GM18526 (cell line): ENCODE measurements around the gene UPP1.
A peak's percentile ranks its signal among the peaks of the same experiment; 100 is the strongest.

Source experiments
- POLR2A ChIP-seq: IDR thresholded peaks from 3 replicates; pipeline ENCODE4 v1.6.1; 2011; ENCODE audit not compliant: insufficient read length; ENCODE audit errors: extremely low read depth

The UPP1 gene

DNA sequence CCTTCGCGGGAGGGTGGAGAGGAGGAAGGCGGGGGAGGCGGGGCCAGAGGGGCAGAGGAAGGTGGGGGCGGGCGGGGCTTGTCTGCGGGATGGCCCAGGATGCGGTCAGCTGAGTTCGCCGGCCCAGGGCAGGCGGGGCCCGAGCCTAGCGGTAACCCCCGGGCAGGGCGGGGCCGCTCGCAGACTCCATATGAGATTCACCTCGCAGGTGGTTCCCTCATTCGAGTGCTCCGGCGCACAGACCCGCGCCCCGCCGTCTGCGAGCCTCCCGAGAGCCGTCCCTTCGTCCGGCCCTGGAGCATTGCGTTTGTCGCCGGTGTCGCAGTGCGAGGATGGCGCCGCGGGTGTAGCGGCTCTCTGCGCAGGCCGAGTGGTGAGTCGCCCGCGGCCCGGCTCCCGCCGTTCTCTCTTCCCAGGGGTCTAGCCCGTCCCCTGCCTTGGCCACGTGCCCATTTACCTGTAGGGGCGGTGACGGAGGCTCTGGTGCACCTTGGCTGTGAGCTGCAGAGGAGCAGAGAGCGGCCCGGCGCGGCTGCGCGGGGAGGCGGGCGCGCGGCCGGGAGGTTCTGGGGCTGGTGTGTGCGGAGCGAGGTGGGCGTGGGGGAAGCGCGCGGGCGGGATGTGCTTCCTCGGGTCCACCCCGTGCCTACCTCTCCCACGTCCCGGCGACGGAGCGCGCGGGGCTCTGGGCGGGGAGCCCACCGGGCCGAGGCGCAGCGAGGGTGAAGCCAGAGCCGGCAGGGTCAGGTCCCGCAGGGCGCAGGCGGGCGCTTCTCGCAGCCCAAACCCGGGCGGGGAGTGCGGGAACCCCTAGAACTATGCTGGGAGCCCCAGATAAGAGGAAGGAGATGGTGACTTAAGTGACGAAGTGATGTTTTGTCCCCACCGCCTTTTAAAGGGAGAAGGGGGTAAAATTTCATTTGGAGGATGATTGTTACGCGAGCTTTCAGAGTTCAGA, at the start of gene UPP1:
TSS of gene UPP1 (plus strand) at position 220 of the 958 bp plus-strand sequence. CDS start 5,519 bp downstream, outside the sequence.
- peak; percentile 60 for TF ChIP-seq POLR2A

DNA sequence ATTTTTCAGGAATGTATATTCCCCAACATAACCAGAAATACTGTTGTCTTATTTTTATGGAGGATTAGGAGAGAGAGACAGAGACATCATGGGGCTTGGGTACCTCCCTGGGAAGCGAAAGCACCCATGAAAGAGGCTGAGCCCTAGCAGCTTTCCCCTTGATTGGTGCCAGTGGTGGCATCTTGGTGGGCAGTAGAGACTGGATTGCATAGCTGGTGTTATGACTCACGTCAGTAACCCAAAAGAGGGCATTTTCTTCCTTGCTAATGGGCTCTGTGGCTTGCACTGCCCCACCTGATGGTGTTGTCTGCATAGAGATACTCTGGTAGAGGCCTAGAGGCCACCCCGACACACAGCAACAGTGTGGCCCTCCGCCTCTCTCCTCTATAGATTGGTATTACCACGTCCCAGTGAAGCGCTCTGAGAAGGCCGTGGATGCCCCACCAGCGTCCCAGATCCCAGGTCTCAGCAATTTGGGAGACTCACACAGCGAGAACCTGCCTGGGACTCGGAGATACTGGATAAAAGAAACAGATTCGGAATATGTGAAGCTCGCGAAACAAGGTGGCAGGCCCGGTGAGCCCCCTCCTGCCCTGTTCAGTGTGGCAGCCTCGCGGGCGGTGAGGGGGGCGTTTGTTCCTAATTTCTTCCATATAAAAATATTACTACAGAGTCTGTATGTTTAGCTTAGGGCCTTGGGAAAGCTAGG, 48.0 kb upstream of the UPP1 start:
- no peak for TF ChIP-seq POLR2A

- TF ChIP-seq POLR2A, result no peak
These were observed 47.5 kb upstream of the UPP1 start for GRCh38 chr7:48041653-48041970.

- TF ChIP-seq POLR2A, result no peak
These were observed 46.8 kb upstream of the UPP1 start for GRCh38 chr7:48042216-48042615.

DNA sequence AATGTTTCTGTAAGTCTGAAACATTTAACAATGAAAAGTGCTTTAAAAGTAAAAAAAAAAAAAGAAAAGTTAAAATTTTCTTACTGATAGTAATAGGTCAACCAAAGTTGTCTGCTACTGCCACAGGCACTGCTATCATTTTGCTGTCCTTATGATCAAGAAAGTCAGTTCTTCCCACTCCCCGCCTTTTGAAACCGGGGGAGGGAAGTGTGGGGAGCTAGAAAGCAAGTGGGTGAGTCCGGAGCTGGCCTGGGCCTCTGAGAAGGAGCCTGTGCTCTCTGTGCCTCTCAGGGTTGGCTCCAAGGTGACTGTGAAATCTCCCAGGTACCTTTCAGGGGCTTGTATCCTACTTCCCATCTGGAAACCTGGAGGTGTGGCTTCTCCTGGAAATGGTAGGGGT, 46.4 kb upstream of the UPP1 start:
- no peak for TF ChIP-seq POLR2A

GRCh38 chr7:48045195-48045765, 43.8 kb upstream of the UPP1 start:
- TF ChIP-seq POLR2A, result no peak

DNA sequence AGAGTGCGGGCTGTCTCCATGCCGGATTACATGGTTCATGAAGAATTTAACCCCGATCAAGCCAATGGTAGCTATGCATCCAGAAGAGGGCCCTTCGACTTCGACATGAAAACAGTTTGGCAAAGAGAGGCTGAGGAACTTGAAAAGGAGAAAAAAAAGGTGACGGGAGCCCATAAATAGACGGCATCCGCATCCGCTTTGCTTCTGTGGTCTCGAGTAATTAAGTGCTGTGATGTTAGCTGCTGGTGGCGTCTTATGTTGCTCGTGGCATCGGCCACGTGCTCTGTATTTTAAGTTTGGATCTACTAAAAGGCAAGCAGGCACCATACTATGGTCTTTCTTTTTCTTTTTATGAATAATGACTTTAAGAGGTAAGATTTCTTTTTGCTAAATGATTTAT, 42.6 kb upstream of the UPP1 start:
- no peak for TF ChIP-seq POLR2A

DNA sequence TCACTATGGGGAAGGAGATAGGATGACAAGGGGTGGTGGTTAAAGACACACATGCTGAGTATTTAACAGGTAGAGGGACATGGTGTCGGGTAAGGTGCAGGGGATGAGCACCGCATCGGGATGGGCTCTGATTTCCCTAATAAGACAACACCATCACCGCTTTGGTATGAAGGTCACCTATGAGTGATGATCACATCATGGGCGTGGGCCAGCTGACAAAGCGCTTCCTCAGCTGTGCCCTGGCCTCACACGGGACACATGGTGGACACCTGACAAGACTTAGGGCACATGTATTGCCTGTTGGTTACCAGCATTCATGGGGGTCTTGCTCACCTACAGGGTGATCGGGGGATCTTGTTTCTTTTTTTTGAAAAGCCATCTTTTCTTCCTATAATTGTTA, 41.0 kb upstream of the UPP1 start:
- no peak for TF ChIP-seq POLR2A

DNA sequence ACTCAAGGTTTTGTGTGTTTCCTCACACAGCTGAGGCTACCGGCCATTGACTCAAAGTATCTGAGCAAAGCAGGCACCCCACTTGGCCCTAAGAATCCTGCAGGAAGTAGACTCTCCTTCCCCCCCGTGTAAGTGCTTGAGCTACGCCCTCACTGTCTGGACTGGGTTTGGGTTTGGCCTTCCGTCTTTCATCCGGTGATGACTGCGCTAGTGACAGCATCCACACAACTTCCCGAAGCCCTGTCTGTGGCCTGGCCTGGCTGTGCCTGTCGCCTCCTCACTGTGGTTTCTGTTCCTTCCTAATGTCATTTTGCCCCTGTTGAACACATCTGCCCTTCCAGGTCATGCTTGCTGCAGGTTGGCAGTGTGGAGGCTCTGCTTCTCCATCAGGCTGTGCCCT, 39.2 kb upstream of the UPP1 start:
- TF ChIP-seq POLR2A, result no peak

DNA sequence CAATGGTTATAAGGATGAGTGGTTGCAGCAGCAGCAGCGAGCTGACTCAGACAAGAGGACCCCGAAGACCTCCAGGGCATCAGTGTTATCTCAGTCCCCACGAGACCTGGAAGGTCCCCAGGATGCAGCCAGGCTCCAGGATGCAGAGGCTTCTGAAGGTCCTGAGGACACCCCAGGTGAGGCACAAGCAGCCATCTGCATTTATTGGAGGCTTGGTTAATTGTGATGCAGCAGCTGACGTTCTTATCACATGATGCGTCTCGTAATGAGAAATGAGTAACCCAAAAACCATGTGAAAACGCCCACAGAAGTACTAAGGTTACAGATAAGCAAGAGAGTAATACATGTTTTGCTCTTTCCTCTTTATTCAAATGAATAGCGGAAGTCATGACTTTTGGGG, 36.3 kb upstream of the UPP1 start:
- TF ChIP-seq POLR2A, result no peak

DNA sequence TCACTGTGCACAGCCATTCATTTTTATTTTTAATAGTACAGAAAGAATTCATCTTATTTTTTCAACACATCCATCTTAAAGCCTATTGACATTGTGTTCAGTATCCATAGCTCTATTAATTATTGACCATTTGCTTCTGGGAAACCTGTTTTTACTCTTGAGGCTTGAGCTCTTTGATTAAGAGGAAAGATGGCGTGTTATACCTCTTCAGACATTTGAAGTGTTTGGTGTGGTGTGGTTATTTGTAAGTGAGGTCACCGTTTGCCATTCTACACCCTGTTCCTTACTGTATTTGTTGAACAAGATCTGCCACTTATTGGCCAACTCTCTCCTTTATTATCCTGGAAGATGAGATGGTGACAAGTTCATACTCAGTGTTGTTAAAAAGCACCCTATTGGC, 35.3 kb upstream of the UPP1 start:
- TF ChIP-seq POLR2A, result no peak

DNA sequence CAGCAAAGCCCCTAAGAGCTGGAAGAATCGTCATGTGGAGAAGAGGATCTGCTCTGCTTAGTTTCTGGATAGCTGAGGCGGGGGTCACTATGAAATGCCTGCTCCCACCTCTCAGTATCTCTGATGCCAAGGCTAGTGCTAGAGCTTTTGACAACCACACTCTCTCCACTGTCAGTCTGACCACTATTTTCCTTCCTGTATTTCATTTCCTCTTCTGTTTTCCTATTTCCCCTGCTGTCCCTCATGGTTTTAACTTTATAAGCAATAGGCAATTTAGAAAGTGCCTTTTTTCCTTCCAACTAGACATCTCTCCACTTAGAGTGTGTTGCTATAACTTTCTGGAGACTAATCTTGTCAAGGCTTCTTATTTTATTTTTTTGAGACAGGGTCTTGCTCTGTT, 30.1 kb upstream of the UPP1 start:
- no peak for TF ChIP-seq POLR2A

GRCh38 chr7:48059706-48060105, 29.4 kb upstream of the UPP1 start:
- no peak for TF ChIP-seq POLR2A

GRCh38 chr7:48063985-48064384, 25.1 kb upstream of the UPP1 start:
- TF ChIP-seq POLR2A, result no peak

DNA sequence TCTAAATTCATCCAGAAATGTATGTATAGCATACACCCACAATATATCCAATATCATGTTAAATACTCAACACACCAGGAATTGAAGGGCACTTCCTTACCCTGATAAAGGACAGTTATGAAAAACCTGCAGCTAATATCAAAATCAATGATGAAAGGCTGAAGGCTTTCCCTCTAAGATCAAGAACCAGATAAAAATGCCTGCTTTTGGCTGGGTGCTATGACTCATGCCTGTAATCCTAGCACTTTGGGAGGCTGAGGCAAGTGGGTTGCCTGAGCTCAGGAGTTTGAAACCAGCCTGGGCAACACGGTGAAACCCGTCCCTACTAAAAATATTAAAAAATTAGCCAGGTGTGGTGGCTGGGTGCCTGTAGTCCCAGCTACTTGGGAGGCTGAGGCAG, 21.6 kb upstream of the UPP1 start:
- TF ChIP-seq POLR2A, result no peak

GRCh38 chr7:48074204-48074654, 14.8 kb upstream of the UPP1 start:
- no peak for TF ChIP-seq POLR2A
